GM23338 (cell line): ENCODE measurements around the gene SLC6A11. TPM values are rescaled to one million over a fixed set of nuclear protein-coding genes. Genes with fewer than 3 reads are reported as not detected.

Experiments
- ATAC-seq: fragments of 200-7000 bp; cut with Tn5 transposase; 3 replicates; pipeline ENCODE4 v1.9.1; 2020
- DNase-seq: peaks from one replicate; pipeline ENCODE4 v3.0.0-alpha.2; 2015; ENCODE audit warnings: low spot score
- H2AFZ ChIP-seq: fragments of 200-600 bp; sonication (generic); 2 replicates; pipeline ENCODE4 v1.8.0; 2016; ENCODE audit warnings: antibody characterized with exemption, mild to moderate bottlenecking, moderate library complexity
- H3F3A ChIP-seq: fragments of 200-600 bp; sonication (generic); replicated peaks from 2 replicates; pipeline ENCODE4 v1.8.0; 2017; ENCODE audit warnings: antibody characterized with exemption, mixed run types, low read depth
- H3K27ac ChIP-seq: fragments of 200-600 bp; sonication (generic); 2 replicates; pipeline ENCODE4 v1.6.1; 2016; ENCODE audit warnings: low read depth
- H3K27me3 ChIP-seq: fragments of 200-600 bp; sonication (generic); 2 replicates; pipeline ENCODE4 v1.8.0; 2016; ENCODE audit warnings: mild to moderate bottlenecking, mixed run types, moderate library complexity; ENCODE audit not compliant: insufficient read depth
- H3K36me3 ChIP-seq: fragments of 200-600 bp; sonication (generic); 2 replicates; pipeline ENCODE4 v1.8.0; 2016; ENCODE audit warnings: mild to moderate bottlenecking; ENCODE audit not compliant: insufficient read depth
- H3K4me1 ChIP-seq: fragments of 200-600 bp; sonication (generic); 2 replicates; pipeline ENCODE4 v1.8.0; 2016; ENCODE audit warnings: mild to moderate bottlenecking, moderate library complexity; ENCODE audit not compliant: insufficient read depth
- H3K4me2 ChIP-seq: fragments of 200-600 bp; sonication (generic); 2 replicates; pipeline ENCODE4 v1.7.1; 2017; ENCODE audit warnings: mixed run types
- H3K4me3 ChIP-seq: fragments of 200-600 bp; sonication (generic); 2 replicates; pipeline ENCODE4 v1.6.1; 2016; ENCODE audit warnings: mixed run types
- H3K79me2 ChIP-seq: fragments of 200-600 bp; sonication (generic); replicated peaks from 2 replicates; pipeline ENCODE4 v1.8.0; 2017; ENCODE audit warnings: mild to moderate bottlenecking; ENCODE audit not compliant: insufficient read depth
- H3K9me2 ChIP-seq: fragments of 200-600 bp; sonication (generic); 2 replicates; pipeline ENCODE4 v1.8.0; 2017; ENCODE audit not compliant: insufficient read depth
- H4K20me1 ChIP-seq: fragments of 200-600 bp; sonication (generic); replicated peaks from 2 replicates; pipeline ENCODE4 v1.8.0; 2017; ENCODE audit warnings: mild to moderate bottlenecking; ENCODE audit not compliant: insufficient read depth
- H3K27ac Mint-ChIP-seq: 2 replicates; pipeline ENCODE4 v1.8.0; 2020; ENCODE audit warnings: inconsistent platforms, mild to moderate bottlenecking, moderate library complexity, mixed read lengths
- H3K27me3 Mint-ChIP-seq: 3 replicates; pipeline ENCODE4 v1.8.0; 2022; ENCODE audit warnings: low read depth, mild to moderate bottlenecking, moderate library complexity, mixed read lengths, inconsistent platforms; ENCODE audit not compliant: insufficient read depth, poor library complexity
- H3K36me3 Mint-ChIP-seq: 3 replicates; pipeline ENCODE4 v1.8.0; 2021; ENCODE audit warnings: low read depth, mild to moderate bottlenecking, inconsistent platforms, moderate library complexity, mixed read lengths
- H3K4me1 Mint-ChIP-seq: 3 replicates; pipeline ENCODE4 v1.8.0; 2020; ENCODE audit warnings: mild to moderate bottlenecking, inconsistent platforms, mixed read lengths
- H3K4me3 Mint-ChIP-seq: 3 replicates; pipeline ENCODE4 v1.8.0; 2021; ENCODE audit warnings: moderate library complexity, mild to moderate bottlenecking, inconsistent platforms, mixed read lengths
- H3K9me3 Mint-ChIP-seq: 3 replicates; pipeline ENCODE4 v1.8.0; 2020; ENCODE audit warnings: moderate library complexity, mild to moderate bottlenecking, inconsistent platforms, mixed read lengths
- EZH2 ChIP-seq: fragments of 200-600 bp; sonication (generic); IDR thresholded peaks from one replicate; pipeline ENCODE4 v1.8.0; 2017; ENCODE audit warnings: antibody characterized with exemption, mild to moderate bottlenecking, low read depth; ENCODE audit not compliant: unreplicated experiment
- EZH2phosphoT487 ChIP-seq: fragments of 200-600 bp; sonication (generic); IDR thresholded peaks from one replicate; pipeline ENCODE4 v1.8.1; 2018; ENCODE audit warnings: antibody characterized with exemption; ENCODE audit not compliant: unreplicated experiment
- JUNB ChIP-seq: IDR thresholded peaks from one replicate; pipeline ENCODE4 v1.6.1; 2016; ENCODE audit warnings: antibody characterized with exemption; ENCODE audit not compliant: unreplicated experiment
- NANOG ChIP-seq: IDR thresholded peaks from 2 replicates; pipeline ENCODE4 v1.6.1; 2016; ENCODE audit warnings: antibody characterized with exemption, borderline replicate concordance
- POLR2AphosphoS5 ChIP-seq: IDR thresholded peaks from 2 replicates; pipeline ENCODE4 v1.6.1; 2016; ENCODE audit warnings: antibody characterized with exemption, low read depth
- ZNF114 ChIP-seq: fragments of 250-450 bp; sonication (Bioruptor Pico); IDR thresholded peaks from 2 replicates; pipeline ENCODE4 v1.5.0; 2020; ENCODE audit warnings: mild to moderate bottlenecking, moderate library complexity
- polyA plus RNA-seq: library from polyadenylated mRNA; unstranded; fragments of >200 nt; fragmentation: Nextera tagmentation; extraction: Ambion mirVana; gene quantifications from 2 replicates; pipeline ENCODE4 v1.2.1, GENCODE V29; 2016
- total RNA-seq: library from RNA; depleted of rRNA; stranded (reverse); fragments of >200 nt; shearing (Covaris generic); gene quantifications from 2 replicates; pipeline ENCODE4 v1.2.3, GENCODE V29; 2014
- TF ChIP-seq, protein P1 (sequence below): fragments of 250-450 bp; sonication (Bioruptor Pico); IDR thresholded peaks from 2 replicates; pipeline ENCODE4 v1.5.0; 2020; ENCODE audit warnings: mild to moderate bottlenecking, moderate library complexity
- TF ChIP-seq, protein P2 (sequence below): IDR thresholded peaks from one replicate; pipeline ENCODE4 v1.6.1; 2018; ENCODE audit warnings: antibody characterized with exemption; ENCODE audit not compliant: unreplicated experiment
- TF ChIP-seq, protein P3 (sequence below): IDR thresholded peaks from 2 replicates; pipeline ENCODE4 v1.6.1; 2016; ENCODE audit warnings: antibody characterized with exemption

SLC6A11 gene
- total and polyA plus RNA-seq, 2 experiments from 2014 or later: 0.47 to 1.1 TPM

- no peaks in the 10 kb centered on the region for H3K4me1 ChIP-seq
- ATAC-seq (no peak), DNase-seq (no peak)
Measured at GRCh38 chr3:10960255-10960654, 144.2 kb downstream of the SLC6A11 start.

More at GRCh38 chr3:10960255-10960654, 144.2 kb downstream of the SLC6A11 start:
- Histone ChIP-seq H3K4me3 (no peak overlapping the region), H2AFZ (no peak overlapping the region), H3K27ac (no peak overlapping the region), H3K79me2 (no peaks in the 10 kb centered on the region), H3K4me2 (no peak overlapping the region), H4K20me1 (no peaks in the 10 kb centered on the region), H3K36me3 (no peaks in the 10 kb centered on the region), H3K27me3 (no peaks in the 10 kb centered on the region), H3K9me2 (no peaks in the 10 kb centered on the region), H3F3A (no peaks in the 10 kb centered on the region)
- no peak overlapping the region for H3K4me3 Mint-ChIP-seq
- H3K36me3 Mint-ChIP-seq: no peaks in the 10 kb centered on the region
- TF ChIP-seq, protein P1, sequence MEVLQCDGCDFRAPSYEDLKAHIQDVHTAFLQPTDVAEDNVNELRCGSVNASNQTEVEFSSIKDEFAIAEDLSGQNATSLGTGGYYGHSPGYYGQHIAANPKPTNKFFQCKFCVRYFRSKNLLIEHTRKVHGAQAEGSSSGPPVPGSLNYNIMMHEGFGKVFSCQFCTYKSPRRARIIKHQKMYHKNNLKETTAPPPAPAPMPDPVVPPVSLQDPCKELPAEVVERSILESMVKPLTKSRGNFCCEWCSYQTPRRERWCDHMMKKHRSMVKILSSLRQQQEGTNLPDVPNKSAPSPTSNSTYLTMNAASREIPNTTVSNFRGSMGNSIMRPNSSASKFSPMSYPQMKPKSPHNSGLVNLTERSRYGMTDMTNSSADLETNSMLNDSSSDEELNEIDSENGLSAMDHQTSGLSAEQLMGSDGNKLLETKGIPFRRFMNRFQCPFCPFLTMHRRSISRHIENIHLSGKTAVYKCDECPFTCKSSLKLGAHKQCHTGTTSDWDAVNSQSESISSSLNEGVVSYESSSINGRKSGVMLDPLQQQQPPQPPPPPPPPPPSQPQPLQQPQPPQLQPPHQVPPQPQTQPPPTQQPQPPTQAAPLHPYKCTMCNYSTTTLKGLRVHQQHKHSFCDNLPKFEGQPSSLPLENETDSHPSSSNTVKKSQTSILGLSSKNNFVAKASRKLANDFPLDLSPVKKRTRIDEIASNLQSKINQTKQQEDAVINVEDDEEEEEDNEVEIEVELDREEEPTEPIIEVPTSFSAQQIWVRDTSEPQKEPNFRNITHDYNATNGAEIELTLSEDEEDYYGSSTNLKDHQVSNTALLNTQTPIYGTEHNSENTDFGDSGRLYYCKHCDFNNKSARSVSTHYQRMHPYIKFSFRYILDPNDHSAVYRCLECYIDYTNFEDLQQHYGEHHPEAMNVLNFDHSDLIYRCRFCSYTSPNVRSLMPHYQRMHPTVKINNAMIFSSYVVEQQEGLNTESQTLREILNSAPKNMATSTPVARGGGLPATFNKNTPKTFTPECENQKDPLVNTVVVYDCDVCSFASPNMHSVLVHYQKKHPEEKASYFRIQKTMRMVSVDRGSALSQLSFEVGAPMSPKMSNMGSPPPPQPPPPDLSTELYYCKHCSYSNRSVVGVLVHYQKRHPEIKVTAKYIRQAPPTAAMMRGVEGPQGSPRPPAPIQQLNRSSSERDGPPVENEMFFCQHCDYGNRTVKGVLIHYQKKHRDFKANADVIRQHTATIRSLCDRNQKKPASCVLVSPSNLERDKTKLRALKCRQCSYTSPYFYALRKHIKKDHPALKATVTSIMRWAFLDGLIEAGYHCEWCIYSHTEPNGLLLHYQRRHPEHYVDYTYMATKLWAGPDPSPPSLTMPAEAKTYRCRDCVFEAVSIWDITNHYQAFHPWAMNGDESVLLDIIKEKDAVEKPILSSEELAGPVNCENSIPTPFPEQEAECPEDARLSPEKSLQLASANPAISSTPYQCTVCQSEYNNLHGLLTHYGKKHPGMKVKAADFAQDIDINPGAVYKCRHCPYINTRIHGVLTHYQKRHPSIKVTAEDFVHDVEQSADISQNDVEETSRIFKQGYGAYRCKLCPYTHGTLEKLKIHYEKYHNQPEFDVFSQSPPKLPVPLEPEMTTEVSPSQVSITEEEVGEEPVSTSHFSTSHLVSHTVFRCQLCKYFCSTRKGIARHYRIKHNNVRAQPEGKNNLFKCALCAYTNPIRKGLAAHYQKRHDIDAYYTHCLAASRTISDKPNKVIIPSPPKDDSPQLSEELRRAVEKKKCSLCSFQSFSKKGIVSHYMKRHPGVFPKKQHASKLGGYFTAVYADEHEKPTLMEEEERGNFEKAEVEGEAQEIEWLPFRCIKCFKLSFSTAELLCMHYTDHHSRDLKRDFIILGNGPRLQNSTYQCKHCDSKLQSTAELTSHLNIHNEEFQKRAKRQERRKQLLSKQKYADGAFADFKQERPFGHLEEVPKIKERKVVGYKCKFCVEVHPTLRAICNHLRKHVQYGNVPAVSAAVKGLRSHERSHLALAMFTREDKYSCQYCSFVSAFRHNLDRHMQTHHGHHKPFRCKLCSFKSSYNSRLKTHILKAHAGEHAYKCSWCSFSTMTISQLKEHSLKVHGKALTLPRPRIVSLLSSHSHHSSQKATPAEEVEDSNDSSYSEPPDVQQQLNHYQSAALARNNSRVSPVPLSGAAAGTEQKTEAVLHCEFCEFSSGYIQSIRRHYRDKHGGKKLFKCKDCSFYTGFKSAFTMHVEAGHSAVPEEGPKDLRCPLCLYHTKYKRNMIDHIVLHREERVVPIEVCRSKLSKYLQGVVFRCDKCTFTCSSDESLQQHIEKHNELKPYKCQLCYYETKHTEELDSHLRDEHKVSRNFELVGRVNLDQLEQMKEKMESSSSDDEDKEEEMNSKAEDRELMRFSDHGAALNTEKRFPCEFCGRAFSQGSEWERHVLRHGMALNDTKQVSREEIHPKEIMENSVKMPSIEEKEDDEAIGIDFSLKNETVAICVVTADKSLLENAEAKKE (CRISPR knock-in tag): no peak
- TF ChIP-seq EZH2 (no peak), POLR2AphosphoS5 (no peak), EZH2phosphoT487 (no peak), ZNF114 (no peak), NANOG (no peak), JUNB (no peak)
- TF ChIP-seq, protein P2, sequence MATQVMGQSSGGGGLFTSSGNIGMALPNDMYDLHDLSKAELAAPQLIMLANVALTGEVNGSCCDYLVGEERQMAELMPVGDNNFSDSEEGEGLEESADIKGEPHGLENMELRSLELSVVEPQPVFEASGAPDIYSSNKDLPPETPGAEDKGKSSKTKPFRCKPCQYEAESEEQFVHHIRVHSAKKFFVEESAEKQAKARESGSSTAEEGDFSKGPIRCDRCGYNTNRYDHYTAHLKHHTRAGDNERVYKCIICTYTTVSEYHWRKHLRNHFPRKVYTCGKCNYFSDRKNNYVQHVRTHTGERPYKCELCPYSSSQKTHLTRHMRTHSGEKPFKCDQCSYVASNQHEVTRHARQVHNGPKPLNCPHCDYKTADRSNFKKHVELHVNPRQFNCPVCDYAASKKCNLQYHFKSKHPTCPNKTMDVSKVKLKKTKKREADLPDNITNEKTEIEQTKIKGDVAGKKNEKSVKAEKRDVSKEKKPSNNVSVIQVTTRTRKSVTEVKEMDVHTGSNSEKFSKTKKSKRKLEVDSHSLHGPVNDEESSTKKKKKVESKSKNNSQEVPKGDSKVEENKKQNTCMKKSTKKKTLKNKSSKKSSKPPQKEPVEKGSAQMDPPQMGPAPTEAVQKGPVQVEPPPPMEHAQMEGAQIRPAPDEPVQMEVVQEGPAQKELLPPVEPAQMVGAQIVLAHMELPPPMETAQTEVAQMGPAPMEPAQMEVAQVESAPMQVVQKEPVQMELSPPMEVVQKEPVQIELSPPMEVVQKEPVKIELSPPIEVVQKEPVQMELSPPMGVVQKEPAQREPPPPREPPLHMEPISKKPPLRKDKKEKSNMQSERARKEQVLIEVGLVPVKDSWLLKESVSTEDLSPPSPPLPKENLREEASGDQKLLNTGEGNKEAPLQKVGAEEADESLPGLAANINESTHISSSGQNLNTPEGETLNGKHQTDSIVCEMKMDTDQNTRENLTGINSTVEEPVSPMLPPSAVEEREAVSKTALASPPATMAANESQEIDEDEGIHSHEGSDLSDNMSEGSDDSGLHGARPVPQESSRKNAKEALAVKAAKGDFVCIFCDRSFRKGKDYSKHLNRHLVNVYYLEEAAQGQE: no peak
- TF ChIP-seq, protein P3, sequence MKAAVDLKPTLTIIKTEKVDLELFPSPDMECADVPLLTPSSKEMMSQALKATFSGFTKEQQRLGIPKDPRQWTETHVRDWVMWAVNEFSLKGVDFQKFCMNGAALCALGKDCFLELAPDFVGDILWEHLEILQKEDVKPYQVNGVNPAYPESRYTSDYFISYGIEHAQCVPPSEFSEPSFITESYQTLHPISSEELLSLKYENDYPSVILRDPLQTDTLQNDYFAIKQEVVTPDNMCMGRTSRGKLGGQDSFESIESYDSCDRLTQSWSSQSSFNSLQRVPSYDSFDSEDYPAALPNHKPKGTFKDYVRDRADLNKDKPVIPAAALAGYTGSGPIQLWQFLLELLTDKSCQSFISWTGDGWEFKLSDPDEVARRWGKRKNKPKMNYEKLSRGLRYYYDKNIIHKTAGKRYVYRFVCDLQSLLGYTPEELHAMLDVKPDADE: no peak
- no peak overlapping the region for H3K27ac Mint-ChIP-seq
- H3K27me3 Mint-ChIP-seq: peaks cover 9% of the 10 kb centered on the region
- no peaks in the 10 kb centered on the region for H3K9me3 Mint-ChIP-seq
- no peaks in the 10 kb centered on the region for H3K4me1 Mint-ChIP-seq
